ENCODE results near the gene ERCC4. TPM values are rescaled to one million over a fixed set of nuclear protein-coding genes. Genes with fewer than 3 reads are reported as not detected.
A peak's percentile ranks its signal among the peaks of the same experiment; 100 is the strongest.

ERCC4 gene
- total RNA-seq, 1 experiment from 2014 or later: 23.4 TPM

DNA sequence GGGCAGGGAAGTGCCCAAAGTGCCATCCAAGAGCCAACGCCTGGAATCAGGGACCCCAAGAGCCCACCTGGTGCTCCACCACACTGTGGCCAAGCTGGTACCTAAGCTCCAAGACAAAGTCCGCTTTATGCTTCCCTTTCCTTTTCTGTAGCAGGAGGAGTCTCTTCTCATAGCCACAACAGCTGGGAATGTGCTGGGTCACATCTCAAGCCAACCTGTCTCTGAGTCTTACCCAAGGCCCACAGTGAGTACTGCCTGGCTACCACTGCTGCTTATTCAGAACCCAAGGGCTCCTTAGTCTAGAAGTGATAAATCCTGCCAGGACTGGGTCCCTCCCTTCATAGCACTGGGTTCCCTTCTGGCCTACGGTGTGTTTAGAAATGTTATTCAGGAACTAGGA is 49.8 kb downstream of the ERCC4 start:
- CTCF ChIA-PET: no interaction called here
- DNase-seq (ENCODE audit: low read depth, low spot score) (no peak), ATAC-seq (peak; percentile 45; the same call in 1 of the 2 replicates)
- no peak overlapping the region for H3K4me3 ChIP-seq (ENCODE audit: low read depth in 2 of 2, low read length in 2 of 2)
- intact Hi-C loops (cut with micrococcal nuclease; ENCODE audit: unreplicated experiment) (no loop called here), in situ Hi-C loops (cut with HindIII; ENCODE audit: low pct_unique_long_range_greater_than_20kb, low sequenced_read_pairs) (no loop called here)
- H3K36me3 ChIP-seq (ENCODE audit: control insufficient read depth, insufficient read depth, low read length): no peaks in the 10 kb centered on the region
- no peaks in the 10 kb centered on the region for H3K4me1 ChIP-seq (ENCODE audit: control insufficient read depth, insufficient read depth, low read length)
- H3K27ac ChIP-seq (ENCODE audit: low read length): peak overlapping the region; percentile 17; the same call in 1 of the 2 replicates
- TF ChIP-seq TCF7L2 (IDR thresholded peaks at IDR 0.05; ENCODE audit: low read depth, low read length): no peak
- no peak for TF ChIP-seq POLR2AphosphoS5 (IDR thresholded peaks at IDR 0.05; ENCODE audit: low read depth, low read length)
- TF ChIP-seq SIN3A (IDR thresholded peaks at IDR 0.05; ENCODE audit: borderline replicate concordance, insufficient read depth, low read depth, low read length): no peak
- no peak for TF ChIP-seq CTCF (IDR thresholded peaks at IDR 0.05)
- TF ChIP-seq, protein P1, sequence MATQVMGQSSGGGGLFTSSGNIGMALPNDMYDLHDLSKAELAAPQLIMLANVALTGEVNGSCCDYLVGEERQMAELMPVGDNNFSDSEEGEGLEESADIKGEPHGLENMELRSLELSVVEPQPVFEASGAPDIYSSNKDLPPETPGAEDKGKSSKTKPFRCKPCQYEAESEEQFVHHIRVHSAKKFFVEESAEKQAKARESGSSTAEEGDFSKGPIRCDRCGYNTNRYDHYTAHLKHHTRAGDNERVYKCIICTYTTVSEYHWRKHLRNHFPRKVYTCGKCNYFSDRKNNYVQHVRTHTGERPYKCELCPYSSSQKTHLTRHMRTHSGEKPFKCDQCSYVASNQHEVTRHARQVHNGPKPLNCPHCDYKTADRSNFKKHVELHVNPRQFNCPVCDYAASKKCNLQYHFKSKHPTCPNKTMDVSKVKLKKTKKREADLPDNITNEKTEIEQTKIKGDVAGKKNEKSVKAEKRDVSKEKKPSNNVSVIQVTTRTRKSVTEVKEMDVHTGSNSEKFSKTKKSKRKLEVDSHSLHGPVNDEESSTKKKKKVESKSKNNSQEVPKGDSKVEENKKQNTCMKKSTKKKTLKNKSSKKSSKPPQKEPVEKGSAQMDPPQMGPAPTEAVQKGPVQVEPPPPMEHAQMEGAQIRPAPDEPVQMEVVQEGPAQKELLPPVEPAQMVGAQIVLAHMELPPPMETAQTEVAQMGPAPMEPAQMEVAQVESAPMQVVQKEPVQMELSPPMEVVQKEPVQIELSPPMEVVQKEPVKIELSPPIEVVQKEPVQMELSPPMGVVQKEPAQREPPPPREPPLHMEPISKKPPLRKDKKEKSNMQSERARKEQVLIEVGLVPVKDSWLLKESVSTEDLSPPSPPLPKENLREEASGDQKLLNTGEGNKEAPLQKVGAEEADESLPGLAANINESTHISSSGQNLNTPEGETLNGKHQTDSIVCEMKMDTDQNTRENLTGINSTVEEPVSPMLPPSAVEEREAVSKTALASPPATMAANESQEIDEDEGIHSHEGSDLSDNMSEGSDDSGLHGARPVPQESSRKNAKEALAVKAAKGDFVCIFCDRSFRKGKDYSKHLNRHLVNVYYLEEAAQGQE (IDR thresholded peaks at IDR 0.05; ENCODE audit: insufficient read depth in 1 of 2, low read depth in 2 of 2, low read length in 1 of 2): no peak
- peaks cover 3% of the 10 kb centered on the region; the same call in 1 of the 2 replicates for H3K9me3 ChIP-seq (ENCODE audit: control insufficient read depth, insufficient read depth, low read depth, low read length)
- POLR2A ChIA-PET: no interaction called here
- BruUV-seq (replicated peaks): no TSS peak
- H3K27me3 ChIP-seq (ENCODE audit: control insufficient read depth, insufficient read depth, low read length): no peaks in the 10 kb centered on the region

- POLR2A ChIA-PET: no interaction called here
- intact Hi-C loops (cut with micrococcal nuclease; ENCODE audit: unreplicated experiment): no loop called here
- peak overlapping the region; percentile 36; the same call in 1 of the 2 replicates for H3K27ac ChIP-seq (ENCODE audit: low read length)
Observed at GRCh38 chr16:13970708-13971422, 50.9 kb downstream of the ERCC4 start.

More at GRCh38 chr16:13970708-13971422, 50.9 kb downstream of the ERCC4 start:
- in situ Hi-C loops (cut with HindIII; ENCODE audit: low pct_unique_long_range_greater_than_20kb, low sequenced_read_pairs): no loop called here
- BruUV-seq (replicated peaks): no TSS peak
- TF ChIP-seq TCF7L2 (IDR thresholded peaks at IDR 0.05; ENCODE audit: low read depth, low read length): no peak
- ATAC-seq (no peak), DNase-seq (ENCODE audit: low read depth, low spot score) (no peak)
- H3K36me3 ChIP-seq (ENCODE audit: control insufficient read depth, insufficient read depth, low read length): no peaks in the 10 kb centered on the region
- no peaks in the 10 kb centered on the region for H3K27me3 ChIP-seq (ENCODE audit: control insufficient read depth, insufficient read depth, low read length)
- no peaks in the 10 kb centered on the region for H3K4me1 ChIP-seq (ENCODE audit: control insufficient read depth, insufficient read depth, low read length)
- CTCF ChIA-PET: no interaction called here
- H3K9me3 ChIP-seq (ENCODE audit: control insufficient read depth, insufficient read depth, low read depth, low read length): peaks cover 3% of the 10 kb centered on the region; the same call in 1 of the 2 replicates
- no peak overlapping the region for H3K4me3 ChIP-seq (ENCODE audit: low read depth in 2 of 2, low read length in 2 of 2)

Measured in Panc1 (cell line).